ENCODE results near the gene C9orf85.

DNA sequence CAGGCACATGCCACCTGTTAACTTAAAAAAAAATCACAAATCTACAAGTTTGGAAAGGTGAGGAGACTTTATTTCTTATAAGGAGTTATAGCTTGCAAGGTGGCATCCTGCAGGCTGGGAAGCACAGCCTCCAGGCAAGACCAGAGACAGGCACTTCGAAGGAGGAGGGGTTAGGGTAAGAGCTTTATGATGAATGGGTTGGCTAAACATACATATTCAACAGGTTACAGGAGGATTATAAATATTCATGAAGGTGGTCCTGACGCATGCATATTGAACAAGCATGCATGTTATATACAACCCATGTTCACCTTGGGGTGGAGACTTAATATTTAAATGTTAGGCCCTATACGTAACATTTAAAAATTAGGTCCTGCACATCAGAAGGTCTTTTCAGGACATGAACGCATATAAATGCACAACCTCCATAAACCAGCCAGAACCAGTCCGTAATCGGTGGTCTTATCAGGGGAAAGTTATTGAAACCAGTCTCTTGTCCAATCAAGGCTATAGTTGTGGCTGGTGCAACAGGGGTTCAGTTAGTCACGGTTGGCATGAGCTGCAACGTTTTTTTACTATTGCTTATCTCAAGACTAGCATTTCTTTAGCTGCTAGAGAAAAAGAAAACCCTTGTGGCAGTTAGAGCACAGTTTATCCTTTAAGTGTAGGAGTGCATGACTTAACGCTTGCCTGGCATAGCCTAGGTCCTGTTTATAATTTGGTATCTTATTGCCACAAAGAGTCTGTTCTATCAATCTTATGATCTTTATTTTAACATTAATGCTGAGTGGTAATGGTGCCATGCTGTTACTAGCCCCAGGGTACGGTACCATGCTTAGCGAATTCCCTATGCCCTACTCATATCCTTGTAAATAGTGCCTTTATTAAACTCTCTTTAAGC is 76.3 kb downstream of the C9orf85 start:
- TF ChIP-seq POLR2A (IDR thresholded peaks at IDR 0.05) (no peak), EP300 (IDR thresholded peaks at IDR 0.05) (no peak)
- TF ChIP-seq, protein P1, sequence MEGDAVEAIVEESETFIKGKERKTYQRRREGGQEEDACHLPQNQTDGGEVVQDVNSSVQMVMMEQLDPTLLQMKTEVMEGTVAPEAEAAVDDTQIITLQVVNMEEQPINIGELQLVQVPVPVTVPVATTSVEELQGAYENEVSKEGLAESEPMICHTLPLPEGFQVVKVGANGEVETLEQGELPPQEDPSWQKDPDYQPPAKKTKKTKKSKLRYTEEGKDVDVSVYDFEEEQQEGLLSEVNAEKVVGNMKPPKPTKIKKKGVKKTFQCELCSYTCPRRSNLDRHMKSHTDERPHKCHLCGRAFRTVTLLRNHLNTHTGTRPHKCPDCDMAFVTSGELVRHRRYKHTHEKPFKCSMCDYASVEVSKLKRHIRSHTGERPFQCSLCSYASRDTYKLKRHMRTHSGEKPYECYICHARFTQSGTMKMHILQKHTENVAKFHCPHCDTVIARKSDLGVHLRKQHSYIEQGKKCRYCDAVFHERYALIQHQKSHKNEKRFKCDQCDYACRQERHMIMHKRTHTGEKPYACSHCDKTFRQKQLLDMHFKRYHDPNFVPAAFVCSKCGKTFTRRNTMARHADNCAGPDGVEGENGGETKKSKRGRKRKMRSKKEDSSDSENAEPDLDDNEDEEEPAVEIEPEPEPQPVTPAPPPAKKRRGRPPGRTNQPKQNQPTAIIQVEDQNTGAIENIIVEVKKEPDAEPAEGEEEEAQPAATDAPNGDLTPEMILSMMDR (IDR thresholded peaks at IDR 0.05): no peak
